ENCODE measurements around the gene PILRA. TPM values are rescaled to one million over a fixed set of nuclear protein-coding genes. Genes with fewer than 3 reads are reported as not detected.

The PILRA gene
- total and polyA plus RNA-seq, 4 donors = 4.1 to 10.6 (median 5.5) TPM

- Histone ChIP-seq H3K4me3 (ENCODE audit: low read depth, low read length) (no peak overlapping the region), H3K9me3 (ENCODE audit: control insufficient read depth, insufficient read depth, low read length) (no peaks in the 10 kb centered on the region), H3K27ac (ENCODE audit: low read depth, low read length) (no peak overlapping the region), H3K27me3 (ENCODE audit: control insufficient read depth, insufficient read depth, low read length) (no peaks in the 10 kb centered on the region), H3K4me1 (ENCODE audit: control insufficient read depth, insufficient read depth, low read length) (no peaks in the 10 kb centered on the region), H3K36me3 (ENCODE audit: control insufficient read depth, insufficient read depth, low read length) (no peaks in the 10 kb centered on the region)
- no CpG with 5 or more reads among the region's 1 CpG for WGBS (ENCODE audit: insufficient coverage)
- no peak for DNase-seq (ENCODE audit: low read depth in 4 of 6, low spot score in 6 of 6)
Observed at GRCh38 chr7:100418930-100419659, 45.8 kb downstream of the PILRA start.

DNA sequence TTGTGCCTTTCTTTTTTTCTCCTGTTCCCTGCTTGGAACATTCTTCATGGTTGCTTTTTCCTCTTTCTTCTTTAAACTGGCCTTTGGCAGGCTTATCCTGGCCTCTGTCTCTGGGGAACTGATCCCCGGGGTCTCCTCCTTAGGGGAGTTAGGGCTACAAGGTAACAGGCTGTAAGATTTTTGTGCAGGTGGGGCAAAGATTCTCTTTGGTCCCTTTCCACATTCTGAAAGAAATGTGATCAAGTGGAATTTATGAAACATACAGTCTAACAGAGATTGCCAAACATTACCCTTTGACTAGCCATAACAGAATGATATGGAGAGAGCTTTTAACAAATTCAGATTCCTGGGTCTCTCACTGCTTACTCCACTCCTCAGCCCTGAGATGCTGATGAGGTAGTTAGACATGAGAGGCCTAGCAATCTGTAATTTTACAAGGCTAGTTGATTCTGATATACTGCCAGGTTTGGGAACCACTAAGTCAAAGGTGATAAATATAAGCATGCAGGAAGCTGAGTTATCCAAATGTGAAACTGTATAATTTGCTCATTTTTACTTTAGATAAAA is 46.5 kb downstream of the PILRA start:
- no peaks in the 10 kb centered on the region for H3K4me1 ChIP-seq (ENCODE audit: control insufficient read depth, insufficient read depth, low read length)
- no peak overlapping the region for H3K4me3 ChIP-seq (ENCODE audit: low read depth, low read length)
- H3K27me3 ChIP-seq (ENCODE audit: control insufficient read depth, insufficient read depth, low read length) = no peaks in the 10 kb centered on the region
- WGBS (ENCODE audit: insufficient coverage) = no CpG with 5 or more reads among the region's 1 CpG
- no peak overlapping the region for H3K27ac ChIP-seq (ENCODE audit: low read depth, low read length)
- no peaks in the 10 kb centered on the region for H3K36me3 ChIP-seq (ENCODE audit: control insufficient read depth, insufficient read depth, low read length)
- DNase-seq (ENCODE audit: low read depth in 4 of 6, low spot score in 6 of 6) = no peak
- H3K9me3 ChIP-seq (ENCODE audit: control insufficient read depth, insufficient read depth, low read length) = no peaks in the 10 kb centered on the region

DNA sequence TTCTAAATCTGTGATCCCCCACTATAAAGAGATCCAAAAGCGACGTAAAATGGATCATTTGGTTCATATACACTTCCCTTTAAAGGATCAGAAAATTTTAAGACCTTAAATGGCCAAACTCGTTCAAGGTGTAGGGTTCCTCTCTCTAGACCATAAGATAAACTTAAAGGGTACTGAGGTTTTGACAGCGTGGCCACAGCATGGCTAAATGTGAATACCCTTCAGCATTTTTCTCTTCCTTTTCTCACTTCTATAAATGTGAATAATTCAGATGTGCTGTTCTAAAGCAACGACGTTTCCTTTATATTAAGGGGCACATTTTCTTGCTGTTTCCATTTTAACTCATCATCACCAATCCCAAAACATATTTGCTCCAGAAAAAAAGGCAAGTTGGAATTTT is 50.0 kb downstream of the PILRA start:
- DNase-seq (ENCODE audit: low read depth in 4 of 6, low spot score in 6 of 6) = no peak
- no peak overlapping the region for H3K27ac ChIP-seq (ENCODE audit: low read depth, low read length)
- no CpG with 5 or more reads among the region's 6 CpGs for WGBS (ENCODE audit: insufficient coverage)
- peaks cover 8% of the 10 kb centered on the region for H3K4me1 ChIP-seq (ENCODE audit: control insufficient read depth, insufficient read depth, low read length)
- no peaks in the 10 kb centered on the region for H3K27me3 ChIP-seq (ENCODE audit: control insufficient read depth, insufficient read depth, low read length)
- H3K9me3 ChIP-seq (ENCODE audit: control insufficient read depth, insufficient read depth, low read length) = no peaks in the 10 kb centered on the region
- no peak overlapping the region for H3K4me3 ChIP-seq (ENCODE audit: low read depth, low read length)
- H3K36me3 ChIP-seq (ENCODE audit: control insufficient read depth, insufficient read depth, low read length) = no peaks in the 10 kb centered on the region

- H3K27me3 ChIP-seq (ENCODE audit: control insufficient read depth, insufficient read depth, low read length) = no peaks in the 10 kb centered on the region
- H3K4me1 ChIP-seq (ENCODE audit: control insufficient read depth, insufficient read depth, low read length) = peaks cover 11% of the 10 kb centered on the region
- H3K36me3 ChIP-seq (ENCODE audit: control insufficient read depth, insufficient read depth, low read length) = no peaks in the 10 kb centered on the region
- H3K9me3 ChIP-seq (ENCODE audit: control insufficient read depth, insufficient read depth, low read length) = no peaks in the 10 kb centered on the region
- no peak for DNase-seq (ENCODE audit: low read depth in 4 of 6, low spot score in 6 of 6)
- H3K27ac ChIP-seq (ENCODE audit: low read depth, low read length) = no peak overlapping the region
- no CpG with 5 or more reads among the region's 1 CpG for WGBS (ENCODE audit: insufficient coverage)
- no peak overlapping the region for H3K4me3 ChIP-seq (ENCODE audit: low read depth, low read length)
Observed at GRCh38 chr7:100425347-100425746, 52.1 kb downstream of the PILRA start.

DNA sequence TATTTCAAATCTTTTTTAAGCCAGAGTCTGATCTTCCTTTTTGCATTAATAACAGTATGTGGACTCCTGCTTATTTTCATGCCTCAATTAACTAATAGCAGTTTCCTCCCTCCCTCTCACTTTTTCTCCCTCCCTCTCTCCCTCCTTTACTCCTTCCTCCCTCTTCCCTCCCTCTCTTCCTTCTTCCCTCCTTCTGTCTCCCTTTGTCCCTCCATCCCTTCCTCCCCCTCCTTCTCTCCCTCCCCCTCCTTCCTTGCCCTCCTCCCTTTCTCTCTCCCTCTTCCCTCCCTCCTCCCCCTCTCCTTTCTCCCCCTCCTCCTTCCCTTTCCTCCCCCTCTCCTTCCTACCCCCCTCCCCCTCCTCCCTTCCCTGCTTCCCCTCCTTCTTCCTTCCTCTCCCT is 53.2 kb downstream of the PILRA start:
- H3K27me3 ChIP-seq (ENCODE audit: control insufficient read depth, insufficient read depth, low read length) = no peaks in the 10 kb centered on the region
- H3K4me3 ChIP-seq (ENCODE audit: low read depth, low read length) = no peak overlapping the region
- H3K4me1 ChIP-seq (ENCODE audit: control insufficient read depth, insufficient read depth, low read length) = peaks cover 23% of the 10 kb centered on the region
- DNase-seq (ENCODE audit: low read depth in 4 of 6, low spot score in 6 of 6) = no peak
- no peaks in the 10 kb centered on the region for H3K9me3 ChIP-seq (ENCODE audit: control insufficient read depth, insufficient read depth, low read length)
- peaks cover 9% of the 10 kb centered on the region for H3K36me3 ChIP-seq (ENCODE audit: control insufficient read depth, insufficient read depth, low read length)
- no peak overlapping the region for H3K27ac ChIP-seq (ENCODE audit: low read depth, low read length)

DNA sequence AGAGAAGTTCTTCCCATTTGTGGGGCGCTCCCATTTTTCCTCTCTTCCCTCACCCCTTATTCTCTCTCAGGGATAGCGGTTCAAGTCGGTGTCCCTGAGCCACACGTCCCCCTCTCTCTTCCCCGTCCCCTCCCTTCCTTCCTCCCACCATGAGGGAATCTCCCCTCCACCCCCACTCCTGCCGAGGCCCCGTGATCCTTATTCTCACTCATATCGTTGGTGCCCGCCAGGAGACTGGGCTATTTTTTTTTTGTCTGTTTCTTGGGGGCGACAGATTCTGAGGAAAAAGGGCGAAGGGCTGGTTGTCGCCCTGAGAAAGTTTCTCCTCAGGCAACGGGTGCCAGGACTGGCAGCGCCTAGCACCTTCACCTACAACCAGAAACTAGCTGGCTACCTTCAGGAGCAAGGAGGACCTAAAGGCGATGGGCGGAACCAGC is 54.5 kb downstream of the PILRA start:
- 38% methylated on average over 12 of the region's 16 CpGs for WGBS (ENCODE audit: insufficient coverage)
- Histone ChIP-seq H3K4me3 (ENCODE audit: low read depth, low read length) (peak overlapping the region; percentile 87), H3K27me3 (ENCODE audit: control insufficient read depth, insufficient read depth, low read length) (no peaks in the 10 kb centered on the region), H3K4me1 (ENCODE audit: control insufficient read depth, insufficient read depth, low read length) (peaks cover 36% of the 10 kb centered on the region), H3K27ac (ENCODE audit: low read depth, low read length) (peak overlapping the region; percentile 100), H3K36me3 (ENCODE audit: control insufficient read depth, insufficient read depth, low read length) (peaks cover 14% of the 10 kb centered on the region), H3K9me3 (ENCODE audit: control insufficient read depth, insufficient read depth, low read length) (no peaks in the 10 kb centered on the region)
- no peak for DNase-seq (ENCODE audit: low read depth in 4 of 6, low spot score in 6 of 6)

DNA sequence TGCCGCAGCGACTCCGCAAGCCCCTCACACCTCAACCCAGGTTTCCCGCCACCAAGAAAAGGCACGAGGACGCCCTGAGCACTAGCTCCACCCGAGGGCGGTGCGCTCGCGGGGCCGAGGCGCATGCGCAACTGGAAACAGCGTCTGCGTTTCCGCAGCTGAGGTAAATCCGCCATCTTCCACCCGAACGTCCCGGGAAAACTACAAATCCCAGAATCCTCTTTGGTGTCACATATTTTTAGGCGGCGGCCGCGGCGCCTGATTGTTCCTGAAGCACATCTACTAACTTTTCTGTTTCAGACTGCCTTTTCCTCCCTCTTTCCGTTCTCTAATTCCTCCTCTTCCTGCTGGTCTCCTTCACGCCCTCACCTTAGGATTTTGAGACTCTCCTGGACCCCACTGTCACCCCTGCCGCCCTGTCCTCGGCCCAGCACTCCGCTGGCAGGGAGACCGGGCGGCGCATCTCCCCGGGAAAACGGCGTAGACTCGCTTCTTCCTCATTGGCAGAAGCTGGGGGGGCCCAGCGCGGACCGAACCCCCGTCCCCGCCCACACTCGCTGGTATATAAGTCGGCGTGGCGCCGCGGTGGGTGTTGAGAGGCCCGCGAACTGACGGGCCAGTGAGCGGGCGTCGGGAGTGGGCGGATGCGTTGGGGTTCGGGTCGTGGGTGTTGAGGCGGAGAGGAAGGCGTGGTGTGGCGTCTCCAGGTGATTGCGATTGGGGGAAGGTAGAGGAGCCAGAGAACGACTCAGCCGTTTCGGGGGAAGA is 55.1 kb downstream of the PILRA start, which contains the start of gene ZCWPW1:
Gene ZCWPW1 (minus strand): TSS at position 505 of the 768 bp plus-strand sequence. CDS start 8,054 bp downstream, outside the sequence.
- Histone ChIP-seq H3K4me1 (ENCODE audit: control insufficient read depth, insufficient read depth, low read length) (peaks cover 41% of the 10 kb centered on the region), H3K36me3 (ENCODE audit: control insufficient read depth, insufficient read depth, low read length) (peaks cover 20% of the 10 kb centered on the region), H3K27ac (ENCODE audit: low read depth, low read length) (peak within 1 kb of the TSS; percentile 100), H3K27me3 (ENCODE audit: control insufficient read depth, insufficient read depth, low read length) (no peaks in the 10 kb centered on the region), H3K9me3 (ENCODE audit: control insufficient read depth, insufficient read depth, low read length) (no peaks in the 10 kb centered on the region), H3K4me3 (ENCODE audit: low read depth, low read length) (peak within 1 kb of the TSS; percentile 87)
- peak; percentile 94 to 99 (median 96) for DNase-seq (ENCODE audit: low read depth in 4 of 6, low spot score in 6 of 6)
- WGBS (ENCODE audit: insufficient coverage) = under 1% methylated on average over 64 of the region's 66 CpGs

- Histone ChIP-seq H3K27me3 (ENCODE audit: control insufficient read depth, insufficient read depth, low read length) (no peaks in the 10 kb centered on the region), H3K4me3 (ENCODE audit: low read depth, low read length) (peak overlapping the region; percentile 87), H3K27ac (ENCODE audit: low read depth, low read length) (peak overlapping the region; percentile 100), H3K4me1 (ENCODE audit: control insufficient read depth, insufficient read depth, low read length) (peaks cover 41% of the 10 kb centered on the region), H3K9me3 (ENCODE audit: control insufficient read depth, insufficient read depth, low read length) (no peaks in the 10 kb centered on the region), H3K36me3 (ENCODE audit: control insufficient read depth, insufficient read depth, low read length) (peaks cover 27% of the 10 kb centered on the region)
- peak; percentile 98 to 100 (median 100) for DNase-seq (ENCODE audit: low read depth in 4 of 6, low spot score in 6 of 6)
- WGBS (ENCODE audit: insufficient coverage) = under 1% methylated on average over 23 of the region's 40 CpGs
Observed at GRCh38 chr7:100428967-100429636, 55.8 kb downstream of the PILRA start.

Measured in spinal cord (tissue), 10 donors.